ENCODE data around the gene SPARCL1.

Gene SPARCL1

GRCh38 chr4:87499403-87500091 lies 29.6 kb downstream of the SPARCL1 start:
- no peak overlapping the region for H3K27ac ChIP-seq (replicated peaks)
- H3K4me3 ChIP-seq (replicated peaks; ENCODE audit: insufficient read depth, low read length), result no peak overlapping the region
- TF ChIP-seq CTCF (IDR thresholded peaks at IDR 0.05; ENCODE audit: insufficient read depth, low read length) (no peak), SPI1 (IDR thresholded peaks at IDR 0.05; ENCODE audit: borderline replicate concordance, low read depth) (no peak), REST (IDR thresholded peaks at IDR 0.05; ENCODE audit: insufficient replicate concordance, low read depth) (no peak), GABPA (IDR thresholded peaks at IDR 0.05; ENCODE audit: low read depth) (no peak), POLR2AphosphoS5 (IDR thresholded peaks at IDR 0.05; ENCODE audit: low read depth) (no peak)
- H3K27me3 ChIP-seq (ENCODE audit: insufficient read depth, poor library complexity, severe bottlenecking), result no peaks in the 10 kb centered on the region
- DNase-seq (ENCODE audit: low read depth in 1 of 2, low spot score in 1 of 2), result no peak

GRCh38 chr4:87498446-87498900 lies 30.7 kb downstream of the SPARCL1 start:
- no peak overlapping the region for H3K27ac ChIP-seq (replicated peaks)
- no peak for TF ChIP-seq POLR2AphosphoS5 (IDR thresholded peaks at IDR 0.05; ENCODE audit: low read depth)
- no peak for TF ChIP-seq REST (IDR thresholded peaks at IDR 0.05; ENCODE audit: insufficient replicate concordance, low read depth)
- TF ChIP-seq CTCF (IDR thresholded peaks at IDR 0.05; ENCODE audit: insufficient read depth, low read length), result no peak
- no peak for TF ChIP-seq SPI1 (IDR thresholded peaks at IDR 0.05; ENCODE audit: borderline replicate concordance, low read depth)
- TF ChIP-seq GABPA (IDR thresholded peaks at IDR 0.05; ENCODE audit: low read depth), result no peak
- no peak for DNase-seq (ENCODE audit: low read depth in 1 of 2, low spot score in 1 of 2)
- no peaks in the 10 kb centered on the region for H3K27me3 ChIP-seq (ENCODE audit: insufficient read depth, poor library complexity, severe bottlenecking)
- no peak overlapping the region for H3K4me3 ChIP-seq (replicated peaks; ENCODE audit: insufficient read depth, low read length)

- Histone ChIP-seq H3K4me3 (replicated peaks; ENCODE audit: insufficient read depth, low read length) (no peak overlapping the region), H3K27ac (replicated peaks) (no peak overlapping the region), H3K27me3 (ENCODE audit: insufficient read depth, poor library complexity, severe bottlenecking) (no peaks in the 10 kb centered on the region)
- no peak for DNase-seq (ENCODE audit: low read depth in 1 of 2, low spot score in 1 of 2)
- TF ChIP-seq REST (IDR thresholded peaks at IDR 0.05; ENCODE audit: insufficient replicate concordance, low read depth) (no peak), POLR2AphosphoS5 (IDR thresholded peaks at IDR 0.05; ENCODE audit: low read depth) (no peak), CTCF (IDR thresholded peaks at IDR 0.05; ENCODE audit: insufficient read depth, low read length) (no peak), SPI1 (IDR thresholded peaks at IDR 0.05; ENCODE audit: borderline replicate concordance, low read depth) (no peak), GABPA (IDR thresholded peaks at IDR 0.05; ENCODE audit: low read depth) (no peak)
These were observed 31.6 kb downstream of the SPARCL1 start for GRCh38 chr4:87497578-87497977.

All from HL-60 (cell line).